SK-N-SH treated with all-trans-retinoic acid at 6 μM for 48 hours (cell line): ENCODE measurements around the gene RAB9B.

Source experiments
- ARNTL ChIP-seq: fragments of 450-650 bp; formaldehyde crosslinking; IDR thresholded peaks from 2 replicates; pipeline ENCODE4 v1.5.0; 2020; ENCODE audit warnings: low read depth, mild to moderate bottlenecking, moderate library complexity, borderline replicate concordance
- BACH2 ChIP-seq: fragments of 250-450 bp; sonication (Bioruptor Pico); IDR thresholded peaks from 2 replicates; pipeline ENCODE4 v1.9.0; 2021; ENCODE audit warnings: mild to moderate bottlenecking, borderline replicate concordance
- CSRNP3 ChIP-seq: fragments of 250-450 bp; sonication (Bioruptor Pico); IDR thresholded peaks from 2 replicates; pipeline ENCODE4 v1.5.1; 2021; ENCODE audit warnings: mild to moderate bottlenecking, moderate library complexity
- ESRRG ChIP-seq: fragments of 250-450 bp; sonication (Bioruptor Pico); IDR thresholded peaks from 2 replicates; pipeline ENCODE4 v1.6.1; 2021; ENCODE audit warnings: mild to moderate bottlenecking
- GLIS3 ChIP-seq: fragments of 250-450 bp; sonication (Bioruptor Pico); IDR thresholded peaks from 2 replicates; pipeline ENCODE4 v1.5.0; 2020; ENCODE audit warnings: mild to moderate bottlenecking, moderate library complexity
- PPARA ChIP-seq: fragments of 250-450 bp; sonication (Bioruptor Pico); IDR thresholded peaks from 2 replicates; pipeline ENCODE4 v1.5.0; 2020; ENCODE audit warnings: mild to moderate bottlenecking, borderline replicate concordance
- RARB ChIP-seq: fragments of 250-450 bp; sonication (Bioruptor Pico); IDR thresholded peaks from 2 replicates; pipeline ENCODE4 v1.8.0; 2021; ENCODE audit warnings: mild to moderate bottlenecking, moderate library complexity
- SNAI2 ChIP-seq: fragments of 250-450 bp; sonication (Bioruptor Pico); IDR thresholded peaks from 2 replicates; pipeline ENCODE4 v1.5.0; 2020; ENCODE audit warnings: mild to moderate bottlenecking, moderate library complexity
- ZFP30 ChIP-seq: fragments of 450-650 bp; formaldehyde crosslinking; IDR thresholded peaks from 2 replicates; pipeline ENCODE4 v1.5.0; 2022; ENCODE audit warnings: mild to moderate bottlenecking, moderate library complexity
- ZNF565 ChIP-seq: fragments of 450-650 bp; formaldehyde crosslinking; conservative IDR thresholded peaks from 2 replicates; pipeline ENCODE4 v1.5.0; 2020; ENCODE audit warnings: low read depth, mild to moderate bottlenecking, moderate library complexity
- ZNF70 ChIP-seq: fragments of 450-650 bp; formaldehyde crosslinking; IDR thresholded peaks from 2 replicates; pipeline ENCODE4 v1.5.0; 2020; ENCODE audit warnings: mild to moderate bottlenecking, moderate library complexity
- TF ChIP-seq, protein P1 (sequence below): fragments of 250-450 bp; sonication (Bioruptor Pico); IDR thresholded peaks from 2 replicates; pipeline ENCODE4 v1.5.1; 2020; ENCODE audit warnings: low read depth, mild to moderate bottlenecking, moderate library complexity
- TF ChIP-seq, protein P2 (sequence below): fragments of 250-450 bp; sonication (Bioruptor Pico); IDR thresholded peaks from 2 replicates; pipeline ENCODE4 v1.5.0; 2020; ENCODE audit warnings: mild to moderate bottlenecking, moderate library complexity
- TF ChIP-seq, protein P3 (sequence below): fragments of 250-450 bp; sonication (Bioruptor Pico); IDR thresholded peaks from 2 replicates; pipeline ENCODE4 v1.8.0; 2020; ENCODE audit warnings: mild to moderate bottlenecking, moderate library complexity, borderline replicate concordance

GRCh38 chrX:103878466-103879122 lies 46.5 kb upstream of the RAB9B start:
- TF ChIP-seq ZNF565 (CRISPR knock-in tag) = no peak
- TF ChIP-seq ZNF70 (CRISPR knock-in tag) = no peak
- TF ChIP-seq, protein P1, sequence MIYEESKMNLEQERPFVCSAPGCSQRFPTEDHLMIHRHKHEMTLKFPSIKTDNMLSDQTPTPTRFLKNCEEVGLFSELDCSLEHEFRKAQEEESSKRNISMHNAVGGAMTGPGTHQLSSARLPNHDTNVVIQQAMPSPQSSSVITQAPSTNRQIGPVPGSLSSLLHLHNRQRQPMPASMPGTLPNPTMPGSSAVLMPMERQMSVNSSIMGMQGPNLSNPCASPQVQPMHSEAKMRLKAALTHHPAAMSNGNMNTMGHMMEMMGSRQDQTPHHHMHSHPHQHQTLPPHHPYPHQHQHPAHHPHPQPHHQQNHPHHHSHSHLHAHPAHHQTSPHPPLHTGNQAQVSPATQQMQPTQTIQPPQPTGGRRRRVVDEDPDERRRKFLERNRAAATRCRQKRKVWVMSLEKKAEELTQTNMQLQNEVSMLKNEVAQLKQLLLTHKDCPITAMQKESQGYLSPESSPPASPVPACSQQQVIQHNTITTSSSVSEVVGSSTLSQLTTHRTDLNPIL (CRISPR knock-in tag) = no peak
- TF ChIP-seq, protein P2, sequence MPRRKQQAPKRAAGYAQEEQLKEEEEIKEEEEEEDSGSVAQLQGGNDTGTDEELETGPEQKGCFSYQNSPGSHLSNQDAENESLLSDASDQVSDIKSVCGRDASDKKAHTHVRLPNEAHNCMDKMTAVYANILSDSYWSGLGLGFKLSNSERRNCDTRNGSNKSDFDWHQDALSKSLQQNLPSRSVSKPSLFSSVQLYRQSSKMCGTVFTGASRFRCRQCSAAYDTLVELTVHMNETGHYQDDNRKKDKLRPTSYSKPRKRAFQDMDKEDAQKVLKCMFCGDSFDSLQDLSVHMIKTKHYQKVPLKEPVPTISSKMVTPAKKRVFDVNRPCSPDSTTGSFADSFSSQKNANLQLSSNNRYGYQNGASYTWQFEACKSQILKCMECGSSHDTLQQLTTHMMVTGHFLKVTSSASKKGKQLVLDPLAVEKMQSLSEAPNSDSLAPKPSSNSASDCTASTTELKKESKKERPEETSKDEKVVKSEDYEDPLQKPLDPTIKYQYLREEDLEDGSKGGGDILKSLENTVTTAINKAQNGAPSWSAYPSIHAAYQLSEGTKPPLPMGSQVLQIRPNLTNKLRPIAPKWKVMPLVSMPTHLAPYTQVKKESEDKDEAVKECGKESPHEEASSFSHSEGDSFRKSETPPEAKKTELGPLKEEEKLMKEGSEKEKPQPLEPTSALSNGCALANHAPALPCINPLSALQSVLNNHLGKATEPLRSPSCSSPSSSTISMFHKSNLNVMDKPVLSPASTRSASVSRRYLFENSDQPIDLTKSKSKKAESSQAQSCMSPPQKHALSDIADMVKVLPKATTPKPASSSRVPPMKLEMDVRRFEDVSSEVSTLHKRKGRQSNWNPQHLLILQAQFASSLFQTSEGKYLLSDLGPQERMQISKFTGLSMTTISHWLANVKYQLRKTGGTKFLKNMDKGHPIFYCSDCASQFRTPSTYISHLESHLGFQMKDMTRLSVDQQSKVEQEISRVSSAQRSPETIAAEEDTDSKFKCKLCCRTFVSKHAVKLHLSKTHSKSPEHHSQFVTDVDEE (CRISPR knock-in tag) = no peak
- TF ChIP-seq RARB (CRISPR knock-in tag) = no peak
- TF ChIP-seq CSRNP3 (CRISPR knock-in tag) = no peak
- no peak for TF ChIP-seq ARNTL (CRISPR knock-in tag)
- no peak for TF ChIP-seq ZFP30
- TF ChIP-seq BACH2 (CRISPR knock-in tag) = no peak
- no peak for TF ChIP-seq ESRRG (CRISPR knock-in tag)
- TF ChIP-seq, protein P3, sequence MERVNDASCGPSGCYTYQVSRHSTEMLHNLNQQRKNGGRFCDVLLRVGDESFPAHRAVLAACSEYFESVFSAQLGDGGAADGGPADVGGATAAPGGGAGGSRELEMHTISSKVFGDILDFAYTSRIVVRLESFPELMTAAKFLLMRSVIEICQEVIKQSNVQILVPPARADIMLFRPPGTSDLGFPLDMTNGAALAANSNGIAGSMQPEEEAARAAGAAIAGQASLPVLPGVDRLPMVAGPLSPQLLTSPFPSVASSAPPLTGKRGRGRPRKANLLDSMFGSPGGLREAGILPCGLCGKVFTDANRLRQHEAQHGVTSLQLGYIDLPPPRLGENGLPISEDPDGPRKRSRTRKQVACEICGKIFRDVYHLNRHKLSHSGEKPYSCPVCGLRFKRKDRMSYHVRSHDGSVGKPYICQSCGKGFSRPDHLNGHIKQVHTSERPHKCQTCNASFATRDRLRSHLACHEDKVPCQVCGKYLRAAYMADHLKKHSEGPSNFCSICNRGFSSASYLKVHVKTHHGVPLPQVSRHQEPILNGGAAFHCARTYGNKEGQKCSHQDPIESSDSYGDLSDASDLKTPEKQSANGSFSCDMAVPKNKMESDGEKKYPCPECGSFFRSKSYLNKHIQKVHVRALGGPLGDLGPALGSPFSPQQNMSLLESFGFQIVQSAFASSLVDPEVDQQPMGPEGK (CRISPR knock-in tag) = no peak
- TF ChIP-seq PPARA = no peak
- TF ChIP-seq GLIS3 (CRISPR knock-in tag) = no peak
- no peak for TF ChIP-seq SNAI2 (CRISPR knock-in tag)
